Activated T-cell treated with anti-CD3 and anti-CD28 coated beads, Interleukin-2, amount 50 U/mL, for 72 hours (primary cell): ENCODE measurements around the gene PCNA. TPM values are rescaled to one million over a fixed set of nuclear protein-coding genes. Genes with fewer than 3 reads are reported as not detected.

Source experiments
- ATAC-seq, 2 donors: fragments of 150-1000 bp; cut with Tn5 transposase; replicated peaks in 1 of 2; 2 replicates each; pipeline ENCODE4 v1.10.0; 2021; ENCODE audit warnings: moderate library complexity in 2 of 2, mild to moderate bottlenecking in 1 of 2
- DNase-seq, 2 donors: peaks; one replicate each; pipeline ENCODE4 v3.0.0; 2021 to 2022; ENCODE audit warnings: mixed read lengths in 1 of 2
- H3K27ac Mint-ChIP-seq: one replicate; pipeline ENCODE4 v1.8.0; 2022; ENCODE audit warnings: mild to moderate bottlenecking, moderate library complexity, mixed read lengths
- H3K27me3 Mint-ChIP-seq: one replicate; pipeline ENCODE4 v1.8.0; 2022; ENCODE audit warnings: low read depth, mixed read lengths
- H3K36me3 Mint-ChIP-seq, 2 donors: one replicate each; pipeline ENCODE4 v1.8.0; 2022; ENCODE audit warnings: mixed read lengths in 2 of 2, mild to moderate bottlenecking in 1 of 2; ENCODE audit not compliant: insufficient read depth in 2 of 2
- H3K4me1 Mint-ChIP-seq: one replicate; pipeline ENCODE4 v1.8.0; 2022; ENCODE audit warnings: low read depth, mixed read lengths
- H3K4me3 Mint-ChIP-seq, 2 donors: one replicate each; pipeline ENCODE4 v1.8.0; 2022; ENCODE audit warnings: mild to moderate bottlenecking in 2 of 2, mixed read lengths in 2 of 2, moderate library complexity in 2 of 2
- H3K9me3 Mint-ChIP-seq, 2 donors: one replicate each; pipeline ENCODE4 v1.8.0; 2022; ENCODE audit warnings: mixed read lengths in 2 of 2
- total RNA-seq, 2 donors: library from RNA; stranded (reverse); gene quantifications; one replicate each; pipeline ENCODE4 v1.2.3, GENCODE V29; 2022

The PCNA gene
- total RNA-seq: 100 to 1,000 TPM; 383 to 474 TPM

DNA sequence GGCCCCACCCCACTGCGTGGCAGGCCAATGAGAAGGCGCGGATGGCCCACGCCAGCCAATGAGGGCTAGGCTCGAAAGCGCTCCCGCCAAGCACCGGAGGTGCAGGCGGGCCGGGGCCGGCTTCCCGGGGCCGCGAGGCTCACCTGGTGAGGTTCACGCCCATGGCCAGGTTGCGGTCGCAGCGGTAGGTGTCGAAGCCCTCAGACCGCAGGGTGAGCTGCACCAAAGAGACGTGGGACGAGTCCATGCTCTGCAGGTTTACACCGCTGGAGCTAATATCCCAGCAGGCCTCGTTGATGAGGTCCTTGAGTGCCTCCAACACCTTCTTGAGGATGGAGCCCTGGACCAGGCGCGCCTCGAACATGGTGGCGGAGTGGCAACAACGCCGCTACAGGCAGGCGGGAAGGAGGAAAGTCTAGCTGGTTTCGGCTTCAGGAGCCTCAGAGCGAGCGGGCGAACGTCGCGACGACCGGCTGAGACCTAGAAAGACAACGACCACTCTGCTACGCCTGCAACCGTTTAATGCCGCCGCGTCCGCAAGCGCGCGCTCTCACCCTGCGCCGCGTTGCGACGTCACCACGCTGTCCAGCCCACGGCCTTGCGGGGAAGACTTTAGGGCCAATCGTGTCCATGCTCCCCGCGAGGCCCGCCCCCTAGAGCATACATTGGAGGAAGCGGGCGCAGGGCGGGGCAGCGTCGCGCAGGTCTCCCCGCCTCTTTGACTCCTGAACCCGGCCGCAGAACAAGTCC lies at the start of gene PCNA:
PCNA (minus strand) TSS at position 524 of the 750 bp plus-strand sequence; CDS start at position 364, 160 bp downstream.
- Mint-ChIP-seq H3K9me3 (no peaks in the 10 kb centered on the region), H3K27me3 (no peaks in the 10 kb centered on the region), H3K27ac (peak within 1 kb of the TSS; percentile 89), H3K4me3 (peak within 1 kb of the TSS; percentile 86 to 92), H3K4me1 (peaks cover 73% of the 10 kb centered on the region), H3K36me3 (peaks cover 10 to 38% of the 10 kb centered on the region in 2 donors)
- ATAC-seq (peak; percentile 89 to 91), DNase-seq (peak; percentile 98 to 99)

DNA sequence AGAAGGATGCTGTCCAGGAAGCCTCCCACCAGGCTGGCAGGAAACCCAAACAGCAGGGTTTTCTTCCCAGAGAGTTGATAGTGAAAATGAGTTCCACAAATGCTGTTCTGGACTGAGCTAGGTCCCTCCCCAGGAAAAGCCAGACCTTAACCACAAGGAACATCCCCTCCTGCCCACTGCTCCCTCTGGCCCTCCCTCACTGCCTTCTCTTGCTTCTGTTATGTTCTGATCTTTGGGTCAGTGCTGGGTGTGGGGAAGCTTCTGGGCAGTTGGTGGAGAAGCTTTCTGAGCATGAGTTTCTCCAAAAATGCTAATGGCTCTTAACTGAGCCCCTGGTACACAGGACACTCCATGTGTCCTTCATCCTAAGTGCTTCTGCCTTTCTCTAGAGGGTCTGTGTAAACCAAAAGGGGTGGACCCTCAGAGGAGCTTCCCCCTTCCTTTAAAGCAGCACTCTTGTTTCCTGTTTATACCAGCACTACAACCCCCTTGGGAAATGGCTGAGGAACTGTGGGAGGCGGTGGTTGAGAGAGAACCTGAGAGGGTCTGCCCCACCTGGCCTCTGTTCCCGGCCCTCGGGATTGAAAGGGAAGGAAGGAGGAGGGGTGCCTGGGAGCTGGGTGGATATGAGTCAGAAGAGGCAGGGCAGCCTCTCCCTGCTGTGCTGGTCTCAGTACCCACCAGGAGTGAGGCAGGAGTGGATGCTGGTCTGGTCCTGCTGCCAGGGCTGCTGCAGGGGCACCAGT lies 49.1 kb upstream of the PCNA start:
- H3K9me3 Mint-ChIP-seq: no peaks in the 10 kb centered on the region
- peak overlapping the region in 1 of 2 donors; percentile 31 for H3K4me3 Mint-ChIP-seq
- H3K27ac Mint-ChIP-seq: peak overlapping the region; percentile 59
- H3K27me3 Mint-ChIP-seq: no peaks in the 10 kb centered on the region
- no peaks in the 10 kb centered on the region for H3K36me3 Mint-ChIP-seq
- ATAC-seq: peak in 1 of 2 donors; percentile 15
- DNase-seq: no peak
- peaks cover 74% of the 10 kb centered on the region for H3K4me1 Mint-ChIP-seq

DNA sequence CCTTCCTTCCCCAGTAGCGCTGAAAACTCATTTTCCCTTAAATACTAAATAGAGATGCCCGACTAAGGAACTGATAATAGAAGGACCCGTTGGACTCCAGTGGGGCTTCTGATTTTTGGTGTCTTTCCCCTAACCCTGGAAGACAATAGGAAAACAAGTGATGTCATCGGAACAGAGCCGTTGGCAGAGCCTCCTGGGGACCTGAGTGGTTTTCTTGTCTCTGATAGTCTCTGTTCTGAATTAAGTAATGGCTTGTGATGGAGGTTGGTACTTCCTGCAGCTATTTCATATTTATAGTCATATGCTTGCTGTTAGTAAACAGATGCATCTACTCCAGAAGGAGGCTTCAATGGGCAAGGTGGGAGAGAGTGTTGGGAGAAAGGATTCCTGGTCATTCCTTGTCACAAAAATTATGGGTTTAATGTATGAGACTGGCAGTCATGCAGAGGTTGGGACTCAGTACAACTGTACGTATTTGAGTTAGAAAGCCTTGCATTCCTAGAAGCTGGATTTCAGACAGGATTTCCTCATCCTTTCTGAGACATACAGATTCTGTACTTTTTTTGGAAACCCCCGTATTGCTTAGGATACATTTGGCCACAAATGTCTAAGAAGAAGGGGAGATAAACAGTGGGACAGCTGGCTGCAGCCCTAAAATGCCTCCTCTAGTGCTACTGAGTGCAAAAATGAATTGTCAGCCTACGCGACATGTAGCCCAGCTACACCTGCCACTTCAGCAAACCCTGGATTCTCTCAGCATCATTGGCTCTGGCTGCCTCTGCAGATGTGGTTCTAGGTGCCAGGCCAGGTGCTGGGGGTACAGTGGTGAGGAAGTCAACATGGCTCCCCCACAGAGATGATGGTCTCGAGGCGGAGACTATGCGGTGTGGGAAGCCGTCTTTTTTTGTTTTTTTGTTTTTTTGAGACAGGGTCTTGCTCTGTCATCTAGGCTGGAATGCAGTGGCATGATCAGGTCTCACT lies 45.2 kb upstream of the PCNA start:
- no peak for ATAC-seq

GRCh38 chr20:5161536-5162164 lies 41.9 kb upstream of the PCNA start:
- Mint-ChIP-seq H3K4me1 (peaks cover 41% of the 10 kb centered on the region), H3K9me3 (no peaks in the 10 kb centered on the region), H3K27ac (no peak overlapping the region), H3K4me3 (no peak overlapping the region), H3K27me3 (no peaks in the 10 kb centered on the region), H3K36me3 (no peaks in the 10 kb centered on the region)
- no peak for DNase-seq
- ATAC-seq: no peak

More for the DNA sequence above, 45.2 kb upstream of the PCNA start:
- peaks cover 70% of the 10 kb centered on the region for H3K4me1 Mint-ChIP-seq
- no peak overlapping the region for H3K27ac Mint-ChIP-seq
- no peak overlapping the region for H3K4me3 Mint-ChIP-seq
- H3K36me3 Mint-ChIP-seq: no peaks in the 10 kb centered on the region
- no peaks in the 10 kb centered on the region for H3K9me3 Mint-ChIP-seq
- no peaks in the 10 kb centered on the region for H3K27me3 Mint-ChIP-seq
- no peak for DNase-seq

DNA sequence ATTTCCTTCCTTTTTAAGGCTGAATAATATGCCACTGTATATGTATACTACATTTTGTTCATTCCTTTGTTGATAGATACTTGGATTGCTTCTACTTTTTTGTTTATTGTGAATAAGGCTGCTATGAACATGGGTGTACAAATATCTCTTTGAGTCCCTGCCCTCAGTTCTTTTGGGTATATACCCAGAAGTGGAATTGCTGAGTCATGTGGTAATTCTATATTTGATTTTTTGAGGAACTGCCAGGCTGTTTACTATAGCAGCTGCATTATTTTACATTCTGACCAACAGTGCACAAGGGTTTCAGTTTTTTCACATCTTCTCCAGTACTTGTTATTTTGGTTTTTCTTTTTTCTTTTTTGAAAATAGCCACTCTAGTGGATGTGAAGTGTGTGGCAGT lies 41.1 kb upstream of the PCNA start:
- ATAC-seq: no peak

DNA sequence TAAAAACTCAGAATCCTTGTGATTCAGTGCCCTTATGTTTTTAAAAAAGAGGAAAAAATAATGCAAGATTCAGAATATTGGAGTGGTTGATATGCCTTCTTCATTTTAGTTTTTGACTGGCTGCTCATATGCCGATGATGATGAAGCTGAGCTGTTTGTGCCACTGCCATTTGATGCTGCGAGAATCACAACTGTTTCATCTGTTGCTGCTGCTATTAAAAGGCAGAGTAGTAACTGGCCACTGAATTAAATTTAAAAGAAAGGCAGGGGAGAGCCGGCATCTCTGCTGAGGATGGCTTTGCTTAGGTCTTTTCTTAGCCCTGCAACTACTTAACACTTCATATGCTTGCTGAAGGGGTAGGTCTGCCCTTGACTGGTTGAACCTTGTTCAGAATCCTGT lies 40.2 kb upstream of the PCNA start:
- no peak for ATAC-seq
- DNase-seq: no peak
- Mint-ChIP-seq H3K4me1 (peaks cover 43% of the 10 kb centered on the region), H3K36me3 (peaks cover 0 to 2% of the 10 kb centered on the region in 2 donors), H3K27me3 (no peaks in the 10 kb centered on the region), H3K9me3 (no peaks in the 10 kb centered on the region), H3K4me3 (no peak overlapping the region), H3K27ac (no peak overlapping the region)

More for the DNA sequence above, 41.1 kb upstream of the PCNA start:
- no peaks in the 10 kb centered on the region for H3K27me3 Mint-ChIP-seq
- no peak overlapping the region for H3K27ac Mint-ChIP-seq
- H3K4me3 Mint-ChIP-seq: no peak overlapping the region
- DNase-seq: no peak
- H3K9me3 Mint-ChIP-seq: no peaks in the 10 kb centered on the region
- H3K4me1 Mint-ChIP-seq: peaks cover 41% of the 10 kb centered on the region
- H3K36me3 Mint-ChIP-seq: peaks cover 0 to under 1% of the 10 kb centered on the region in 2 donors

GRCh38 chr20:5156675-5157448 lies 37.1 kb upstream of the PCNA start:
- Mint-ChIP-seq H3K4me3 (no peak overlapping the region), H3K36me3 (peaks cover 0 to 2% of the 10 kb centered on the region in 2 donors), H3K27me3 (no peaks in the 10 kb centered on the region), H3K4me1 (peaks cover 54% of the 10 kb centered on the region), H3K27ac (no peak overlapping the region), H3K9me3 (no peaks in the 10 kb centered on the region)
- DNase-seq (no peak), ATAC-seq (no peak)

DNA sequence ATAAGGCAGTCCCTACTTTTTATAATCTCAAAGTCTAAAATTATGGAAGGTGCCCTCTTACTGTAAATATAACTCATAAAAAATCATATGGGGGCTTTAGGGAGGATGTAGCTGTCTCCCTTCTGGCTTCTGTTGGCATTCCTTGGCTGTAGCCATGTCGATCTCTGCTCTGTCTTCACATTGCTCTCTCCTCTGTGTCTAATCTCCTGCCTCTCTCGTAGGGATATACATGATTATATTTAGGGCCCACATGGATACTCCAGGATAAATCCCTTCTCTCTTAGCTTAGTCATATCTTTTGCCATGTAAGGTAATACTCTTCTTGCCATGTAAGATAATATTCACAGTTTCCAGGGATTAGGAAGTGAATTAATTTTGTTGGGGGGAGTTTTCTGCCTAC lies 35.6 kb upstream of the PCNA start:
- no peak overlapping the region for H3K4me3 Mint-ChIP-seq
- H3K27ac Mint-ChIP-seq: no peak overlapping the region
- no peak for DNase-seq
- peaks cover 0 to 2% of the 10 kb centered on the region in 2 donors for H3K36me3 Mint-ChIP-seq
- H3K4me1 Mint-ChIP-seq: peaks cover 50% of the 10 kb centered on the region
- no peak for ATAC-seq
- H3K9me3 Mint-ChIP-seq: no peaks in the 10 kb centered on the region
- H3K27me3 Mint-ChIP-seq: no peaks in the 10 kb centered on the region

DNA sequence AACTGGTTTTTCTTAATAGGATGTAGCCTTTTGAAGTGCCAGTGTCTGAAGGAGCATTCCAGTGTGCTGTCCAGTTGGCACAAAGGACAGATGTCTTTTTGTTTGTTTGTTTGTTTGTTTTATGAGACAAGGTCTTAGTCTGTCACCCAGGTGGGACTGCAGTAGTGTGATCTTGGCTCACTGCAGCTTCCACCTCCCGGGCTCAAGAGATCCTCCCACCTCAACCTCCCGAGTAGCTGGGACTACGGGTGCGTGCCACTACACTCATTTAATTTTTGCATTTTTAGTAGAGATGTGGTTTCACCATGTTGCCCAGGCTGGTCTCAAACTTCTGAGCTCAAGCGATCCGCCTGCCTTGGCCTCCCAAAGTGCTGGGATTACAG lies 34.8 kb upstream of the PCNA start:
- no peak overlapping the region for H3K4me3 Mint-ChIP-seq
- H3K36me3 Mint-ChIP-seq: peaks cover 0 to 2% of the 10 kb centered on the region in 2 donors
- DNase-seq (no peak), ATAC-seq (no peak)
- H3K27me3 Mint-ChIP-seq: no peaks in the 10 kb centered on the region
- no peaks in the 10 kb centered on the region for H3K9me3 Mint-ChIP-seq
- peaks cover 50% of the 10 kb centered on the region for H3K4me1 Mint-ChIP-seq
- no peak overlapping the region for H3K27ac Mint-ChIP-seq

DNA sequence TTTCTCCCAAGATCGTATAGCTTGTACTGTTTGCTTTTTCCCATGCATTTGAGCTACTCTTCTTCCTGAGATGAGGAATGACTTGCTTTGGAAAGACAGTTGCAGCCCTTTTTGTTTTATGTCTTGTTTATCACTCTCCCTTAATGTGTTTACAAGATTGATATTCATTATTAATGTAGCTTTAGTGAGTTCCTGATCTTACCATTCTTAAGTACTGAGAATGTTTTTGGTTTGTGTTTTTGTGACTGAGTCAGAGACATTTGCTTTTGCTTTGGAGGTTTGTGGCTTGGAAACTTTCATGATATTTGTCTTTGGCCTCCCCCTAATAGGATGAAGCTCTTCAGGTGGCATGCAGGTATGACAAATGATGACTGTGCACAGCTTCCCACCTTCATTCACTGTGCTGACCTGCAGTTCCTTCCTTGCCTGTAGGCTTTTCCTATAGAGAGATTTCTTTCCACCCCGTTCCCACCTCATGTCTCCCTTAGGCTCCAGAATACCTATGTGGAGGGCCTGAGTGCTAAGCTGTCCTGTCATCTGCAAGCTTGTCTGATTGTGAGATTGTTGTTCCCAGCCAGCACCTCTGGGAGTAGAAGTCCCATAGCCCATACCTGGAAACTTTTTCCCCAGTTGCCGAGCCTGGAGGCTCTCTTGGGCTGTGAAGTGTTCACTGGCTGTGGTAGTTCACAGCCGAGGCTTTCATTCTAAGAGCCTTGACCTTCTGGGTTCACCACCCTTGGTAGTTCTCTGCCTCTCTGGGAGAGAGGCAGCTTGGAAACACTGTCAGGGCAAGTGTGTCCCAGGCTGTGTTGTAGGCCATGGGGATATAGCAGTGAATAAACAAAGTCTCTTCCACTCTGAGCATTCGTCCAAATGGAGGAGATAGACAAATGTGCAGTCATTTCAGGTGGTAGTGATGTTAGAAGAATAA lies 34.1 kb upstream of the PCNA start:
- Mint-ChIP-seq H3K27me3 (no peaks in the 10 kb centered on the region), H3K36me3 (peaks cover 0 to 2% of the 10 kb centered on the region in 2 donors), H3K27ac (peak overlapping the region; percentile 6), H3K4me3 (peak overlapping the region in 1 of 2 donors; percentile 32), H3K9me3 (no peaks in the 10 kb centered on the region), H3K4me1 (peaks cover 57% of the 10 kb centered on the region)
- ATAC-seq: peak; percentile 88 to 92
- peak; percentile 19 for DNase-seq

DNA sequence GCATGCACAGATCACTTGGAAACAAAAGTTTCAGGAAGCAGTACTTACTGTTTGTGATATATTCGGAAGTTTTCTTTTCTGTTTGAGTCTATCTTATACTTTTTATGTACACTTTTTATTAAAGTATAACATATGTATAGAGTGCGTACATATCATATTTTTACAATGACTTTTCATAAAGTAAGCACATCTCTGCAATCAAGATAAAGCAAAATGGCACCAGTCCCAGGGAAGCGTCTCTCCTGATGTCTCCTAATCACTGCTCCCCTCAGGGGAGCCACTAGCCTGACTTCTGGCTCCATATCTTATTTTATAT lies 33.4 kb upstream of the PCNA start:
- ATAC-seq: no peak
- Mint-ChIP-seq H3K4me3 (peak overlapping the region in 1 of 2 donors; percentile 32), H3K36me3 (peaks cover 0 to 2% of the 10 kb centered on the region in 2 donors), H3K27ac (peak overlapping the region; percentile 6), H3K27me3 (no peaks in the 10 kb centered on the region), H3K4me1 (peaks cover 61% of the 10 kb centered on the region), H3K9me3 (no peaks in the 10 kb centered on the region)
- no peak for DNase-seq
